Neural cell (in vitro differentiated cells): Measurements from ENCODE around the gene ZNF445.

Experiments used
- CTCF ChIP-seq: fragments of 450-650 bp; IDR thresholded peaks from 2 replicates; pipeline ENCODE4 v1.5.1; 2014; ENCODE audit warnings: antibody characterized with exemption, mild to moderate bottlenecking, moderate library complexity; ENCODE audit not compliant: poor library complexity, severe bottlenecking
- EP300 ChIP-seq: fragments of 450-650 bp; conservative IDR thresholded peaks from 2 replicates; pipeline ENCODE4 v1.6.1; 2014; ENCODE audit warnings: antibody characterized with exemption, mild to moderate bottlenecking, moderate library complexity; ENCODE audit not compliant: poor library complexity, severe bottlenecking
- RAD21 ChIP-seq: fragments of 450-650 bp; conservative IDR thresholded peaks from 2 replicates; pipeline ENCODE4 v1.6.1; 2014; ENCODE audit warnings: antibody characterized with exemption, mild to moderate bottlenecking, moderate library complexity
- SMC3 ChIP-seq: fragments of 450-650 bp; conservative IDR thresholded peaks from 2 replicates; pipeline ENCODE4 v1.6.1; 2014; ENCODE audit warnings: antibody characterized with exemption, mild to moderate bottlenecking, moderate library complexity; ENCODE audit not compliant: poor library complexity
- TAF1 ChIP-seq: IDR thresholded peaks from 2 replicates; pipeline ENCODE4 v1.6.1; 2012; ENCODE audit warnings: low read depth

- TF ChIP-seq CTCF (no peak), RAD21 (no peak), SMC3 (no peak), TAF1 (no peak), EP300 (no peak)
Measured at GRCh38 chr3:44522494-44522933, 45.0 kb upstream of the ZNF445 start.
